Esophagus (tissue), 2 donors: ENCODE data around the gene IFI44L. TPM values are rescaled to one million over a fixed set of nuclear protein-coding genes. Genes with fewer than 3 reads are reported as not detected.

Source experiments
- H3K27ac ChIP-seq, 2 donors: one replicate each; pipeline ENCODE4 v1.5.1; 2013; ENCODE audit warnings: low read depth in 2 of 2, mild to moderate bottlenecking in 2 of 2, inconsistent platforms in 1 of 2, low read length in 1 of 2, moderate library complexity in 1 of 2
- H3K27me3 ChIP-seq, 2 donors: one replicate each; pipeline ENCODE4 v1.6.1; 2013; ENCODE audit warnings: low read length in 2 of 2, control low read depth in 1 of 2, mild to moderate bottlenecking in 1 of 2; ENCODE audit not compliant: insufficient read depth in 2 of 2, control insufficient read depth in 1 of 2
- H3K36me3 ChIP-seq, 2 donors: one replicate each; pipeline ENCODE4 v1.6.1; 2013; ENCODE audit warnings: low read length in 1 of 2; ENCODE audit not compliant: control insufficient read depth in 2 of 2, insufficient read depth in 2 of 2
- H3K4me1 ChIP-seq, 2 donors: one replicate each; pipeline ENCODE4 v1.6.1; 2013; ENCODE audit warnings: low read length in 1 of 2; ENCODE audit not compliant: control insufficient read depth in 2 of 2, insufficient read depth in 2 of 2
- H3K4me3 ChIP-seq, 2 donors: one replicate each; pipeline ENCODE4 v1.5.1; 2013; ENCODE audit warnings: low read length in 2 of 2, mild to moderate bottlenecking in 2 of 2, low read depth in 1 of 2, moderate library complexity in 1 of 2
- H3K9me3 ChIP-seq, 2 donors: one replicate each; pipeline ENCODE4 v1.6.1; 2013; ENCODE audit warnings: mild to moderate bottlenecking in 2 of 2, low read depth in 1 of 2, low read length in 1 of 2, moderate library complexity in 1 of 2; ENCODE audit not compliant: control insufficient read depth in 2 of 2, insufficient read depth in 1 of 2
- WGBS, 2 donors: extraction: QIAGEN DNeasy Blood & Tissue Kit; methylation state at CpG; one replicate each; pipeline ENCODE4 v1.1.7; 2013; 5-methylcytosine and 5-hydroxymethylcytosine counted together
- polyA plus RNA-seq, 2 donors: library from polyadenylated mRNA; stranded (reverse); fragments of 200-250 nt; gene quantifications; one replicate each; pipeline ENCODE4 v1.2.3, GENCODE V29; 2013
- donor health status: healthy with polysubstance abuse.
- donor health status: Bipolar disorder and iron deficiency.

IFI44L gene
- polyA plus RNA-seq, 2 donors, result 0.41 to 0.59 TPM

DNA sequence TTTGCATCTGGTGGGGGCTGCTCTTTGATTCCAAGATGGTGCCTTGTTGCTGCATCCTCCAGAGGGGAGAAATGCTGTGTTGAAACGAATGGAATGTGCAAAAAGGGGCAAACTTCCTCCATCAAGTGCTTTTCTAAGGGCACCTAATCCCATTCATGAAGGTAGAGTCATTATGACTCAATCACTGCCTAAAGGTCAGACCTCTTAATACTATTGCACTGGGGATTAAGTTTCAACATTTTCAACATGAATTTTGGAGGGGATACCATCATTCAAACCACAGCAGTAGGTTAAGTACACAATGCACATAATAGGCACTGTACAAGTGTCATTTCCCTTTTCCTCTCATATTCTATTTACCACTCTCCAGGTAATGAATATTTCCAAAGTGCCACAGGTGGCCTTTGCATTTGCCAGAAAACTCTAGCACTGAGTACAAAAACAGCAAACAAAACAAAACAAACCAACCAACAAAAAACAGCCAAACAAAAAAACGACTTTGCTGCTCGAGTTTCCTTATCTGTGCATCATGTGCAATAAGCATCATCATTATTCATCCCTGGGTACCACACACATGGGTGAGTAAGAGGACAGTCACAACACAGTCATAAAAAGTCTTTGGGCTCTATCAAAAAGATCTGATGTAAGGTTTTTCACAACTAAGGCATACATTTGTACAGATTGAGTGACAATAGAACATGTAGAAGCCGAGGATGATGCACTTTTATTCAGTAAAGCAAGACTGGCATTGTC, 71.9 kb downstream of the IFI44L start:
- Histone ChIP-seq H3K36me3 (no peaks in the 10 kb centered on the region), H3K9me3 (no peaks in the 10 kb centered on the region), H3K4me3 (no peak overlapping the region), H3K27ac (no peak overlapping the region), H3K4me1 (no peaks in the 10 kb centered on the region), H3K27me3 (no peaks in the 10 kb centered on the region)
- WGBS, 2 donors, result 54% methylated on average over 4 of the region's 4 CpGs

Other genes with a start within 250 kb of the IFI44L start
- under 1 TPM; 0.10 to 0.20 TPM for gene PTGFR, start 129.5 kb upstream of the IFI44L start, polyA plus RNA-seq
- gene IFI44, start 29.4 kb downstream of the IFI44L start, polyA plus RNA-seq, result 10 to 100 TPM in 1 of 2 donors, 1 to 10 TPM in 1; 6.8 to 20.0 TPM